ENCODE results near the gene CACNA1B.

The CACNA1B gene

GRCh38 chr9:138063033-138063432 lies 185.5 kb downstream of the CACNA1B start:
- Histone ChIP-seq H3K79me1 (ENCODE audit: low read depth, low read length) (no peaks in the 10 kb centered on the region), H3K23ac (ENCODE audit: low read depth, low read length, poor library complexity) (no peak overlapping the region), H3K18ac (ENCODE audit: low read length) (no peak overlapping the region), H3K27me3 (ENCODE audit: control insufficient read depth in 3 of 3, insufficient read depth in 3 of 3, low read depth in 1 of 3, low read length in 3 of 3) (no peaks in the 10 kb centered on the region), H2BK5ac (ENCODE audit: low read length) (no peak overlapping the region), H2BK12ac (ENCODE audit: low read length) (no peak overlapping the region), H3K4me1 (ENCODE audit: control insufficient read depth in 2 of 2, insufficient read depth in 1 of 2, low read depth in 1 of 2, low read length in 2 of 2) (no peaks in the 10 kb centered on the region), H3K4me2 (ENCODE audit: insufficient read depth, low read length, poor library complexity, severe bottlenecking) (no peak overlapping the region), H3K36me3 (replicated peaks in 1 of 2; ENCODE audit: control insufficient read depth in 2 of 2, insufficient read depth in 2 of 2, low read length in 2 of 2) (no peaks in the 10 kb centered on the region), H3K27ac (replicated peaks; ENCODE audit: low read length) (no peak overlapping the region), H2AK5ac (ENCODE audit: low read depth, low read length) (no peak overlapping the region), H3K4ac (ENCODE audit: low read length) (no peak overlapping the region), H3K9me3 (replicated peaks in 1 of 2; ENCODE audit: control insufficient read depth in 2 of 2, insufficient read depth in 1 of 2, low read depth in 1 of 2, low read length in 2 of 2) (peaks cover 0 to 25% of the 10 kb centered on the region in 2 donors), H2BK120ac (ENCODE audit: low read depth, low read length) (no peak overlapping the region), H3K14ac (ENCODE audit: low read length) (no peak overlapping the region), H4K91ac (ENCODE audit: low read depth, low read length, poor library complexity) (no peak overlapping the region), H2AFZ (ENCODE audit: low read length) (no peak overlapping the region), H3K9ac (ENCODE audit: low read depth, low read length, poor library complexity) (no peak overlapping the region), H2BK15ac (ENCODE audit: low read length) (no peak overlapping the region), H3K4me3 (ENCODE audit: low read length in 2 of 2) (no peak overlapping the region), H4K8ac (ENCODE audit: low read depth, low read length) (no peak overlapping the region)
- DNase-seq (ENCODE audit: low spot score), result no peak
- no CpG with 5 or more reads among the region's 6 CpGs for WGBS, 2 donors (ENCODE audit: extremely low coverage in 2 of 2, insufficient read length in 2 of 2, insufficient replicate concordance in 1 of 2)

DNA sequence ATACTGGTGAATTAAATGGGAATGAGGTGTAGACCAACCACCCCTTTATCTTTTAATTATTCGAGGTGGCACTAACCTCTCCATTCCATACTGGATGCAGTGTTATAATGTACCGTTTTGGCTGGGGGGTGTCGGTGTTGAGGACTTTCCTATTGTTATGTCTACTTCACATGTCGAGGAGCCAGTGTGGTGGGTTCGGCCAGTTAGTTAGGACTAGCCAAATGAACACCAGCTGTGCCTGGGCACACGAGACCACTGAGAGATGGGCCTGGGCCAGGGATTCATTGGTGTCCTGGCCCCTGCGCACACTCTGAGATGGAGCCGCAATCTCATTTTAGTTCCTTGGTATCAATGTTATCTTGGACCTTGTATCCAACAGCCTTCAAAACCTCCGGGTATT lies 186.2 kb downstream of the CACNA1B start:
- Histone ChIP-seq H2BK5ac (ENCODE audit: low read length) (no peak overlapping the region), H3K36me3 (replicated peaks in 1 of 2; ENCODE audit: control insufficient read depth in 2 of 2, insufficient read depth in 2 of 2, low read length in 2 of 2) (no peaks in the 10 kb centered on the region), H3K4me1 (ENCODE audit: control insufficient read depth in 2 of 2, insufficient read depth in 1 of 2, low read depth in 1 of 2, low read length in 2 of 2) (peaks cover 0 to 7% of the 10 kb centered on the region in 2 donors), H2BK120ac (ENCODE audit: low read depth, low read length) (no peak overlapping the region), H4K91ac (ENCODE audit: low read depth, low read length, poor library complexity) (no peak overlapping the region), H4K8ac (ENCODE audit: low read depth, low read length) (no peak overlapping the region), H2BK15ac (ENCODE audit: low read length) (no peak overlapping the region), H2BK12ac (ENCODE audit: low read length) (no peak overlapping the region), H3K79me1 (ENCODE audit: low read depth, low read length) (no peaks in the 10 kb centered on the region), H2AK5ac (ENCODE audit: low read depth, low read length) (no peak overlapping the region), H3K27me3 (ENCODE audit: control insufficient read depth in 3 of 3, insufficient read depth in 3 of 3, low read depth in 1 of 3, low read length in 3 of 3) (no peaks in the 10 kb centered on the region), H2AFZ (ENCODE audit: low read length) (no peak overlapping the region), H3K23ac (ENCODE audit: low read depth, low read length, poor library complexity) (no peak overlapping the region), H3K9me3 (replicated peaks in 1 of 2; ENCODE audit: control insufficient read depth in 2 of 2, insufficient read depth in 1 of 2, low read depth in 1 of 2, low read length in 2 of 2) (peaks cover 0 to 21% of the 10 kb centered on the region in 2 donors), H3K27ac (replicated peaks; ENCODE audit: low read length) (no peak overlapping the region), H3K4me3 (ENCODE audit: low read length in 2 of 2) (no peak overlapping the region), H3K4me2 (ENCODE audit: insufficient read depth, low read length, poor library complexity, severe bottlenecking) (no peak overlapping the region), H3K18ac (ENCODE audit: low read length) (no peak overlapping the region), H3K4ac (ENCODE audit: low read length) (no peak overlapping the region), H3K14ac (ENCODE audit: low read length) (no peak overlapping the region), H3K9ac (ENCODE audit: low read depth, low read length, poor library complexity) (no peak overlapping the region)
- no peak for DNase-seq (ENCODE audit: low spot score)
- no CpG with 5 or more reads among the region's 9 CpGs for WGBS, 2 donors (ENCODE audit: extremely low coverage in 2 of 2, insufficient read length in 2 of 2, insufficient replicate concordance in 1 of 2)

DNA sequence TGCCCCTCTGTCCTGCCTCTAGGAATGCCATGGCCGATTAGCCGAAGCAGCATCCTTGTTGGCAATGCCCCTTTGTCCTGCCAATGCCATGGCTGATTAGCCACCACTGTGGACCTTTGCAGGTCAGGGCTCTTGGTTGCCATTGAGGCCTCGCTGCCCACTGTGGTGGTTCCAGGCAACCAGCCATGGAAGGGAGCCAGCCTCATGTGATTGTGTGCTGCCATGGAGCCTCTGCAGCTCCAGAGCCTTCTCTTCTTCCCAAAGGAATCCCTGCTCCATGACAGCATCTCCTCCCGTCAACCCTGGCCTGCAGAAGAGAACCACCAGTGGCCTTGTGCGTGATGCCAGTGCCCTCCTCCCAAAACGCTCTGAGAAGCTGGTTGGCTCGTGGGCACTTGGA lies 187.0 kb downstream of the CACNA1B start:
- DNase-seq (ENCODE audit: low spot score), result no peak
- Histone ChIP-seq H2BK15ac (ENCODE audit: low read length) (no peak overlapping the region), H4K8ac (ENCODE audit: low read depth, low read length) (no peak overlapping the region), H3K4ac (ENCODE audit: low read length) (no peak overlapping the region), H4K91ac (ENCODE audit: low read depth, low read length, poor library complexity) (no peak overlapping the region), H3K4me3 (ENCODE audit: low read length in 2 of 2) (no peak overlapping the region), H2AK5ac (ENCODE audit: low read depth, low read length) (no peak overlapping the region), H3K18ac (ENCODE audit: low read length) (no peak overlapping the region), H2BK5ac (ENCODE audit: low read length) (no peak overlapping the region), H3K23ac (ENCODE audit: low read depth, low read length, poor library complexity) (no peak overlapping the region), H3K36me3 (replicated peaks in 1 of 2; ENCODE audit: control insufficient read depth in 2 of 2, insufficient read depth in 2 of 2, low read length in 2 of 2) (no peaks in the 10 kb centered on the region), H3K9ac (ENCODE audit: low read depth, low read length, poor library complexity) (no peak overlapping the region), H3K9me3 (replicated peaks in 1 of 2; ENCODE audit: control insufficient read depth in 2 of 2, insufficient read depth in 1 of 2, low read depth in 1 of 2, low read length in 2 of 2) (peaks cover 0 to 18% of the 10 kb centered on the region in 2 donors), H2BK12ac (ENCODE audit: low read length) (no peak overlapping the region), H3K4me2 (ENCODE audit: insufficient read depth, low read length, poor library complexity, severe bottlenecking) (no peak overlapping the region), H3K27me3 (ENCODE audit: control insufficient read depth in 3 of 3, insufficient read depth in 3 of 3, low read depth in 1 of 3, low read length in 3 of 3) (no peaks in the 10 kb centered on the region), H3K14ac (ENCODE audit: low read length) (no peak overlapping the region), H3K4me1 (ENCODE audit: control insufficient read depth in 2 of 2, insufficient read depth in 1 of 2, low read depth in 1 of 2, low read length in 2 of 2) (peaks cover 0 to 14% of the 10 kb centered on the region in 2 donors), H2AFZ (ENCODE audit: low read length) (no peak overlapping the region), H3K27ac (replicated peaks; ENCODE audit: low read length) (no peak overlapping the region), H2BK120ac (ENCODE audit: low read depth, low read length) (no peak overlapping the region), H3K79me1 (ENCODE audit: low read depth, low read length) (no peaks in the 10 kb centered on the region)
- no CpG with 5 or more reads among the region's 7 CpGs for WGBS, 2 donors (ENCODE audit: extremely low coverage in 2 of 2, insufficient read length in 2 of 2, insufficient replicate concordance in 1 of 2)

DNA sequence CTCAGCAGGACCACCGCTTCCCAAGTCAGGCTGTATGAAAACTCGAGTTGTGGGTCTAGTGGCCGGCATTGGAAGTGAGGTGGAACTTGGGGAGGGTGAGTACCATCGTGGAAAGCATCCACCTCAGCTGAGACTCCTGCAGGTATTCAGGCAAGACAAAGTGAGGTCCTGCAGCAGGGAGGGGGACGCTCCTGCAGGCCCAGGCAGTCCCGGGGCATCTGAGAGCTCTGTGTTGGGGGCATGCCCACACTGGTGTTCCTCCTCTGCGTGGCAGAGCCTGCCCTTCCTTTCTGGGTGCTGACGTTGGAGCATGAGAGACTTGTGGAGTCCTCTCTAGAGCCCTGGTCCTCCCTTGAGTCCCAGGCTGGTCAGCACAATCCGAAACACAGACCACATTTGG lies 187.7 kb downstream of the CACNA1B start:
- Histone ChIP-seq H4K91ac (ENCODE audit: low read depth, low read length, poor library complexity) (no peak overlapping the region), H3K14ac (ENCODE audit: low read length) (no peak overlapping the region), H3K4me2 (ENCODE audit: insufficient read depth, low read length, poor library complexity, severe bottlenecking) (no peak overlapping the region), H2BK12ac (ENCODE audit: low read length) (no peak overlapping the region), H3K9ac (ENCODE audit: low read depth, low read length, poor library complexity) (no peak overlapping the region), H4K8ac (ENCODE audit: low read depth, low read length) (peak overlapping the region; percentile 78), H2BK15ac (ENCODE audit: low read length) (no peak overlapping the region), H3K27me3 (ENCODE audit: control insufficient read depth in 3 of 3, insufficient read depth in 3 of 3, low read depth in 1 of 3, low read length in 3 of 3) (no peaks in the 10 kb centered on the region), H2BK5ac (ENCODE audit: low read length) (no peak overlapping the region), H3K79me1 (ENCODE audit: low read depth, low read length) (no peaks in the 10 kb centered on the region), H2AK5ac (ENCODE audit: low read depth, low read length) (no peak overlapping the region), H3K4ac (ENCODE audit: low read length) (no peak overlapping the region), H3K4me3 (ENCODE audit: low read length in 2 of 2) (no peak overlapping the region), H3K18ac (ENCODE audit: low read length) (peak overlapping the region; percentile 25), H3K9me3 (replicated peaks in 1 of 2; ENCODE audit: control insufficient read depth in 2 of 2, insufficient read depth in 1 of 2, low read depth in 1 of 2, low read length in 2 of 2) (peaks cover 0 to 18% of the 10 kb centered on the region in 2 donors), H2BK120ac (ENCODE audit: low read depth, low read length) (no peak overlapping the region), H3K23ac (ENCODE audit: low read depth, low read length, poor library complexity) (peak overlapping the region; percentile 9), H3K36me3 (replicated peaks in 1 of 2; ENCODE audit: control insufficient read depth in 2 of 2, insufficient read depth in 2 of 2, low read length in 2 of 2) (no peaks in the 10 kb centered on the region), H2AFZ (ENCODE audit: low read length) (no peak overlapping the region), H3K4me1 (ENCODE audit: control insufficient read depth in 2 of 2, insufficient read depth in 1 of 2, low read depth in 1 of 2, low read length in 2 of 2) (peaks cover 3 to 15% of the 10 kb centered on the region in 2 donors), H3K27ac (replicated peaks; ENCODE audit: low read length) (no peak overlapping the region)
- no CpG with 5 or more reads among the region's 9 CpGs for WGBS, 2 donors (ENCODE audit: extremely low coverage in 2 of 2, insufficient read length in 2 of 2, insufficient replicate concordance in 1 of 2)
- no peak for DNase-seq (ENCODE audit: low spot score)
